Measurements from ENCODE around the gene PRKAR1B.

The PRKAR1B gene

GRCh38 chr7:690478-691360 is 36.4 kb downstream of the PRKAR1B start:
- no peak for DNase-seq

GRCh38 chr7:685540-685939 is 41.5 kb downstream of the PRKAR1B start:
- no peak for DNase-seq

- no peak for DNase-seq
Measured at GRCh38 chr7:684416-684815, 42.7 kb downstream of the PRKAR1B start.

- no peak for DNase-seq
Measured at GRCh38 chr7:683526-684205, 43.4 kb downstream of the PRKAR1B start.

GRCh38 chr7:682810-683209 is 44.3 kb downstream of the PRKAR1B start:
- DNase-seq, result no peak

- DNase-seq, result no peak
Measured at GRCh38 chr7:681551-682307, 45.4 kb downstream of the PRKAR1B start.

GRCh38 chr7:680411-681127 is 46.5 kb downstream of the PRKAR1B start:
- DNase-seq, result no peak

GRCh38 chr7:676972-677385 is 50.1 kb downstream of the PRKAR1B start:
- no peak for DNase-seq

GRCh38 chr7:676246-676971 is 50.7 kb downstream of the PRKAR1B start:
- DNase-seq, result no peak

- DNase-seq, result no peak
Measured at GRCh38 chr7:674454-675410, 52.3 kb downstream of the PRKAR1B start.

- no peak for DNase-seq
Measured at GRCh38 chr7:673681-674453, 53.2 kb downstream of the PRKAR1B start.

- no peak for DNase-seq
Measured at GRCh38 chr7:672891-673290, 54.2 kb downstream of the PRKAR1B start.

- no peak for DNase-seq
Measured at GRCh38 chr7:671415-672042, 55.6 kb downstream of the PRKAR1B start.

GRCh38 chr7:670501-671390 is 56.3 kb downstream of the PRKAR1B start:
- DNase-seq, result no peak

GRCh38 chr7:668958-669357 is 58.1 kb downstream of the PRKAR1B start:
- DNase-seq, result no peak

- DNase-seq, result peak; percentile 39 to 42
Measured at GRCh38 chr7:668139-668931, 58.7 kb downstream of the PRKAR1B start.

GRCh38 chr7:666454-667292 is 60.4 kb downstream of the PRKAR1B start:
- DNase-seq, result no peak

All from Kasumi-1 (cell line).